GM12892 (cell line): ENCODE data around the gene ATXN1.

Experiments
- POLR2A ChIP-seq: IDR thresholded peaks from 2 replicates; pipeline ENCODE4 v1.6.1; 2011; ENCODE audit warnings: low read depth, low read length, control low read depth
- POLR2AphosphoS5 ChIP-seq: IDR thresholded peaks from 2 replicates; pipeline ENCODE4 v1.6.1; 2011; ENCODE audit warnings: low read depth, low read length, control low read depth
- TAF1 ChIP-seq: IDR thresholded peaks from 2 replicates; pipeline ENCODE4 v1.6.1; 2011; ENCODE audit warnings: low read depth, mild to moderate bottlenecking, control low read depth, low read length, borderline replicate concordance

GRCh38 chr6:16770701-16771569, 9.7 kb upstream of the ATXN1 start:
- no peak for TF ChIP-seq POLR2AphosphoS5
- no peak for TF ChIP-seq TAF1
- TF ChIP-seq POLR2A = no peak
